HCT116 (cell line): ENCODE results near the gene FBXL16. TPM values are rescaled to one million over a fixed set of nuclear protein-coding genes. Genes with fewer than 3 reads are reported as not detected.

Experiments used
- ATAC-seq: fragments of 200-7000 bp; cut with Tn5 transposase; 2 replicates; pipeline ENCODE4 v1.9.1; 2020; ENCODE audit warnings: mild to moderate bottlenecking, moderate library complexity
- BruUV-seq: library from RNA; stranded (reverse); fragments of 400-500 nt; replicated peaks from 2 replicates; lab custom pipeline; 2021; lab: Mats Ljungman, UMichigan
- CTCF ChIA-PET: fragments of 300-600 bp; sonication (Branson Sonifier 250); formaldehyde crosslinking; loops from one replicate; lab custom pipeline; 2021; ENCODE audit warnings: antibody characterized with exemption; lab: Charles Lee
- POLR2A ChIA-PET: fragments of 300-600, 350-600 bp; sonication (Branson Sonifier 250); formaldehyde crosslinking; loops from one replicate; lab custom pipeline; 2021; ENCODE audit warnings: antibody characterized with exemption; lab: Charles Lee
- RAD21 ChIA-PET, 2 experiments: fragments of 300-600 bp; sonication (Branson Sonifier 250); formaldehyde crosslinking; loops; one replicate each; lab custom pipeline; 2023; ENCODE audit warnings: low total read pairs in 2 of 2; ENCODE audit not compliant: uncharacterized antibody in 2 of 2, unreplicated experiment in 2 of 2, low non-redundant PET in 1 of 2; lab: Charles Lee
- DNase-seq: peaks from one replicate; pipeline ENCODE4 v3.0.0-alpha.2; 2010; ENCODE audit warnings: low read depth, low spot score
- H2AFZ ChIP-seq: fragments of 200-600 bp; shearing (Covaris generic), sonication (generic); 2 replicates; pipeline ENCODE4 v1.6.1; 2017; ENCODE audit warnings: low read depth, mixed run types, mixed read lengths, antibody characterized with exemption, low read length; ENCODE audit not compliant: poor library complexity, severe bottlenecking
- H3K27ac ChIP-seq: 2 replicates; pipeline ENCODE4 v1.5.1; 2012; ENCODE audit warnings: low read depth, low read length
- H3K27me3 ChIP-seq: fragments of 200-600 bp; sonication (generic); 2 replicates; pipeline ENCODE4 v1.6.1; 2016; ENCODE audit warnings: mixed run types, low read length, mixed read lengths; ENCODE audit not compliant: insufficient read depth
- H3K36me3 ChIP-seq, 2 experiments: fragments of 200-500 bp in 1 of 2; fragments of 200-600 bp in 1 of 2; sonication (Bioruptor generic) in 1 of 2; sonication (generic) in 1 of 2; 2 replicates each; pipeline versions ENCODE4 v1.5.1 to v1.6.1; 2014 to 2016; ENCODE audit warnings: low read length in 2 of 2, inconsistent platforms in 1 of 2, mixed read lengths in 1 of 2, mixed run types in 1 of 2; ENCODE audit not compliant: insufficient read depth in 2 of 2, control insufficient read depth in 1 of 2
- H3K4me1 ChIP-seq, 2 experiments: fragments of 200-600 bp in 1 of 2; sonication (generic) in 1 of 2; 2 replicates each; pipeline versions ENCODE4 v1.5.1 to v1.6.1; 2012 to 2017; ENCODE audit warnings: low read length in 2 of 2, inconsistent platforms in 1 of 2, mild to moderate bottlenecking in 1 of 2, mixed read lengths in 1 of 2, mixed run types in 1 of 2, moderate library complexity in 1 of 2; ENCODE audit not compliant: insufficient read depth in 2 of 2, control insufficient read depth in 1 of 2
- H3K4me2 ChIP-seq: fragments of 200-600 bp; sonication (generic); 2 replicates; pipeline ENCODE4 v1.6.1; 2017; ENCODE audit warnings: mixed run types, low read length, mixed read lengths
- H3K4me3 ChIP-seq, 2 experiments: fragments of 200-600 bp in 1 of 2; sonication (generic) in 1 of 2; replicated peaks in 1 of 2; 2 replicates each; pipeline ENCODE4 v1.5.1; 2011 to 2016; ENCODE audit warnings: low read length in 2 of 2, control low read depth in 1 of 2, low read depth in 1 of 2, mild to moderate bottlenecking in 1 of 2, mixed read lengths in 1 of 2, mixed run types in 1 of 2
- H3K79me2 ChIP-seq: fragments of 200-600 bp; sonication (generic); 2 replicates; pipeline ENCODE4 v1.6.1; 2017; ENCODE audit warnings: mild to moderate bottlenecking, mixed run types, low read length, moderate library complexity, mixed read lengths; ENCODE audit not compliant: insufficient read depth
- H3K9ac ChIP-seq: fragments of 200-600 bp; sonication (generic); 2 replicates; pipeline ENCODE4 v1.6.1; 2016; ENCODE audit warnings: low read length, mixed read lengths
- H3K9me2 ChIP-seq: fragments of 200-600 bp; sonication (generic), shearing (Covaris generic); 2 replicates; pipeline ENCODE4 v1.6.1; 2017; ENCODE audit warnings: mixed run types, mild to moderate bottlenecking, moderate library complexity; ENCODE audit not compliant: insufficient read depth
- H3K9me3 ChIP-seq, 2 experiments: fragments of 200-500 bp in 1 of 2; fragments of 200-600 bp in 1 of 2; sonication (Bioruptor generic) in 1 of 2; sonication (generic) in 1 of 2; 2 replicates each; pipeline ENCODE4 v1.6.1; 2014 to 2017; ENCODE audit warnings: low read length in 2 of 2, mixed read lengths in 2 of 2, inconsistent platforms in 1 of 2, low read depth in 1 of 2, mild to moderate bottlenecking in 1 of 2, mixed run types in 1 of 2, moderate library complexity in 1 of 2; ENCODE audit not compliant: control insufficient read depth in 1 of 2, insufficient read depth in 1 of 2
- H4K20me1 ChIP-seq: fragments of 200-600 bp; sonication (generic), shearing (Covaris generic); 2 replicates; pipeline ENCODE4 v1.6.1; 2017; ENCODE audit warnings: mixed run types, mild to moderate bottlenecking, moderate library complexity; ENCODE audit not compliant: insufficient read depth
- CEBPB ChIP-seq: IDR thresholded peaks from 2 replicates; pipeline ENCODE4 v1.6.1; 2012; ENCODE audit warnings: low read depth
- MAX ChIP-seq: IDR thresholded peaks from 2 replicates; pipeline ENCODE4 v1.6.1; 2012
- POLR2A ChIP-seq: IDR thresholded peaks from 2 replicates; pipeline ENCODE4 v1.7.0; 2011; ENCODE audit warnings: borderline replicate concordance; ENCODE audit not compliant: insufficient read depth, insufficient read length; ENCODE audit errors: extremely low read depth
- POLR2AphosphoS5 ChIP-seq: IDR thresholded peaks from 2 replicates; pipeline ENCODE4 v1.6.1; 2011; ENCODE audit warnings: mild to moderate bottlenecking, low read depth, low read length, moderate library complexity
- RAD21 ChIP-seq: IDR thresholded peaks from 2 replicates; pipeline ENCODE4 v1.6.1; 2012; ENCODE audit warnings: low read depth, mild to moderate bottlenecking
- SIN3A ChIP-seq: IDR thresholded peaks from 2 replicates; pipeline ENCODE4 v1.6.1; 2012; ENCODE audit warnings: low read depth
- SP1 ChIP-seq: IDR thresholded peaks from 2 replicates; pipeline ENCODE4 v1.6.1; 2012; ENCODE audit warnings: low read depth
- YY1 ChIP-seq: IDR thresholded peaks from 2 replicates; pipeline ENCODE4 v1.6.1; 2011; ENCODE audit warnings: low read length, low read depth, moderate library complexity, mild to moderate bottlenecking; ENCODE audit not compliant: insufficient replicate concordance; ENCODE audit errors: extremely low read depth
- ZNF274 ChIP-seq: fragments of 200-500 bp; sonication (Bioruptor generic); IDR thresholded peaks from 2 replicates; pipeline ENCODE4 v1.6.1; 2014; ENCODE audit warnings: mild to moderate bottlenecking, low read depth, low read length, inconsistent platforms
- intact Hi-C: fragments of 100-400 bp; cut with micrococcal nuclease; formaldehyde crosslinking; loops from 2 replicates; pipeline ENCODE4 v1.10.0; 2022
- total RNA-seq: library from RNA; stranded (reverse); gene quantifications from one replicate; pipeline ENCODE4 v1.2.1, GENCODE V29; 2021; ENCODE audit not compliant: unreplicated experiment
- TF ChIP-seq, protein P1 (sequence below), 3 experiments: fragments of 200-600 bp in 1 of 3; sonication (generic) in 1 of 3; IDR thresholded peaks in 2 of 3; conservative IDR thresholded peaks in 1 of 3; 2 replicates each; pipeline ENCODE4 v1.5.1; 2012 to 2017; ENCODE audit warnings: low read depth in 2 of 3, low read length in 2 of 3, antibody characterized with exemption in 1 of 3, borderline replicate concordance in 1 of 3, control low read depth in 1 of 3, mild to moderate bottlenecking in 1 of 3, mixed read lengths in 1 of 3, mixed run types in 1 of 3, moderate library complexity in 1 of 3; ENCODE audit not compliant: insufficient read depth in 1 of 3
- TF ChIP-seq, protein P2 (sequence below): IDR thresholded peaks from 2 replicates; pipeline ENCODE4 v1.6.1; 2011; ENCODE audit warnings: mild to moderate bottlenecking, low read length, moderate library complexity; ENCODE audit not compliant: insufficient replicate concordance; ENCODE audit errors: extremely low read depth

The FBXL16 gene
- total RNA-seq, 1 experiment from 2014 or later = 49.7 TPM

DNA sequence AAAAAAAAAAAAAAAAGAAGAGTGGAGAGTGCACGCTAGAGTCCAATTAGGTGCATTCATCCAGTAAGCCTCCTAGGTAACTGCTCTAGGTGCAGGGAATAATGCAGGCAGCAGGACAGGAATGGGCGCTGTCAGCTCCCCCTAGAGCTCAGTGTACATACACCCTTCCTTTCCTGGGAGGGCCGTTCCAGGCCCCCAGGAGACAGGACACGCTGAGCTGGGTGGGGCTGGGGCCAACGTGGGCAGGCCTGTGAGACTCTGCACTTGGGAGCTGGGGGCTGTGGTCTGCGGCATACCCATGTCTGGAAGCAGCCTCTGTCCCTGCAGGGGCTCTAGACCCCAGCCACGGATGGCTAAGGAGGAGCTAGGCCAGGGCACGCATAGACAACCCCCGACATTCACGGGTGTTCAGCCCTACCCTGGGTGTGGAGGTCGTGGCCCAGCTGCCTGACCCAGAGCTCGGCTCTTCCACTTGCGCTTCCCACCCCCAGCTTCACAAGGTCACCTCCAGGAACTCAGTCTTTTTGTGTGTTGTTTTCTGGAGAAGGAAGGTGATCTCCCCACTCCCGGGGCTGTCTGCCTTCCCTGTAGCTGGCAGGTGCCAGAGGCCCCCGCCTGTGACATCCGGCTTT is 14.3 kb upstream of the FBXL16 start:
- ATAC-seq (peak; percentile 47), DNase-seq (no peak)
- TF ChIP-seq SP1 (no peak), POLR2AphosphoS5 (peak; percentile 67), ZNF274 (no peak), SIN3A (no peak), MAX (no peak), YY1 (no peak), RAD21 (no peak), CEBPB (no peak), POLR2A (no peak)
- TF ChIP-seq, protein P1, sequence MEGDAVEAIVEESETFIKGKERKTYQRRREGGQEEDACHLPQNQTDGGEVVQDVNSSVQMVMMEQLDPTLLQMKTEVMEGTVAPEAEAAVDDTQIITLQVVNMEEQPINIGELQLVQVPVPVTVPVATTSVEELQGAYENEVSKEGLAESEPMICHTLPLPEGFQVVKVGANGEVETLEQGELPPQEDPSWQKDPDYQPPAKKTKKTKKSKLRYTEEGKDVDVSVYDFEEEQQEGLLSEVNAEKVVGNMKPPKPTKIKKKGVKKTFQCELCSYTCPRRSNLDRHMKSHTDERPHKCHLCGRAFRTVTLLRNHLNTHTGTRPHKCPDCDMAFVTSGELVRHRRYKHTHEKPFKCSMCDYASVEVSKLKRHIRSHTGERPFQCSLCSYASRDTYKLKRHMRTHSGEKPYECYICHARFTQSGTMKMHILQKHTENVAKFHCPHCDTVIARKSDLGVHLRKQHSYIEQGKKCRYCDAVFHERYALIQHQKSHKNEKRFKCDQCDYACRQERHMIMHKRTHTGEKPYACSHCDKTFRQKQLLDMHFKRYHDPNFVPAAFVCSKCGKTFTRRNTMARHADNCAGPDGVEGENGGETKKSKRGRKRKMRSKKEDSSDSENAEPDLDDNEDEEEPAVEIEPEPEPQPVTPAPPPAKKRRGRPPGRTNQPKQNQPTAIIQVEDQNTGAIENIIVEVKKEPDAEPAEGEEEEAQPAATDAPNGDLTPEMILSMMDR (IDR thresholded peaks at IDR 0.05 in 2 of 3, conservative IDR thresholded peaks at IDR 0.05 in 1 of 3; ENCODE audit: borderline replicate concordance in 1 of 3, insufficient read depth in 1 of 3, low read depth in 2 of 3, low read length in 2 of 3) = peak in 2 of 3 experiments; percentile 44 to 56; a peak in 4 of 6 replicates
- TF ChIP-seq, protein P2, sequence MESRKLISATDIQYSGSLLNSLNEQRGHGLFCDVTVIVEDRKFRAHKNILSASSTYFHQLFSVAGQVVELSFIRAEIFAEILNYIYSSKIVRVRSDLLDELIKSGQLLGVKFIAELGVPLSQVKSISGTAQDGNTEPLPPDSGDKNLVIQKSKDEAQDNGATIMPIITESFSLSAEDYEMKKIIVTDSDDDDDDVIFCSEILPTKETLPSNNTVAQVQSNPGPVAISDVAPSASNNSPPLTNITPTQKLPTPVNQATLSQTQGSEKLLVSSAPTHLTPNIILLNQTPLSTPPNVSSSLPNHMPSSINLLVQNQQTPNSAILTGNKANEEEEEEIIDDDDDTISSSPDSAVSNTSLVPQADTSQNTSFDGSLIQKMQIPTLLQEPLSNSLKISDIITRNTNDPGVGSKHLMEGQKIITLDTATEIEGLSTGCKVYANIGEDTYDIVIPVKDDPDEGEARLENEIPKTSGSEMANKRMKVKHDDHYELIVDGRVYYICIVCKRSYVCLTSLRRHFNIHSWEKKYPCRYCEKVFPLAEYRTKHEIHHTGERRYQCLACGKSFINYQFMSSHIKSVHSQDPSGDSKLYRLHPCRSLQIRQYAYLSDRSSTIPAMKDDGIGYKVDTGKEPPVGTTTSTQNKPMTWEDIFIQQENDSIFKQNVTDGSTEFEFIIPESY = no peak
- H3K9me3 ChIP-seq = no peaks in the 10 kb centered on the region
- RAD21 ChIA-PET = interaction anchor here in 1 of 2 experiments (1.1 kb wide), 1 partner anchor 65 kb away, joined by 3 read pairs; no protein-coding TSS in a partner anchor
- H3K27ac ChIP-seq = peak overlapping the region; percentile 100
- peak overlapping the region; percentile 98 for H3K9ac ChIP-seq
- H2AFZ ChIP-seq = no peak overlapping the region
- peaks cover 3% of the 10 kb centered on the region; the same call in 1 of the 2 replicates for H4K20me1 ChIP-seq
- POLR2A ChIA-PET = interaction anchor here (0.6 to 1.4 kb wide), 7 partner anchors 8 to 614 kb away, joined by 3 to 7 read pairs (median 3); partner anchors contain the start of gene CIAO3
- intact Hi-C loops = no loop called here
- BruUV-seq = TSS peak; percentile 70
- peaks cover 29 to 65% of the 10 kb centered on the region in 2 experiments for H3K4me1 ChIP-seq
- H3K36me3 ChIP-seq = no peaks in the 10 kb centered on the region
- CTCF ChIA-PET = interaction anchor here (0.6 to 2.6 kb wide), 10 partner anchors 8 to 328 kb away, joined by 3 to 11 read pairs (median 6); partner anchors contain the start of genes CHTF18, MSLN and RPUSD1
- peak overlapping the region; percentile 80 for H3K4me2 ChIP-seq
- no peaks in the 10 kb centered on the region for H3K27me3 ChIP-seq
- peak overlapping the region; percentile 82 to 87 for H3K4me3 ChIP-seq
- H3K9me2 ChIP-seq = no peaks in the 10 kb centered on the region
- peaks cover 25% of the 10 kb centered on the region for H3K79me2 ChIP-seq
